Testis (tissue), 2 donors: ENCODE results near the gene KDELR3.

Experiments used
- POLR2A ChIP-seq: fragments of 450-650 bp; IDR thresholded peaks from one replicate; pipeline ENCODE4 v1.6.1; 2017; ENCODE audit warnings: antibody characterized with exemption, mild to moderate bottlenecking, moderate library complexity
- TF ChIP-seq, protein P1 (sequence below), 3 experiments: fragments of 450-650 bp in 2 of 3; fragments of 200-600 bp in 1 of 3; sonication (generic) in 1 of 3; IDR thresholded peaks; one replicate each; pipeline ENCODE4 v1.5.1; 2016 to 2019; ENCODE audit warnings: antibody characterized with exemption in 3 of 3, mild to moderate bottlenecking in 2 of 3, moderate library complexity in 1 of 3

DNA sequence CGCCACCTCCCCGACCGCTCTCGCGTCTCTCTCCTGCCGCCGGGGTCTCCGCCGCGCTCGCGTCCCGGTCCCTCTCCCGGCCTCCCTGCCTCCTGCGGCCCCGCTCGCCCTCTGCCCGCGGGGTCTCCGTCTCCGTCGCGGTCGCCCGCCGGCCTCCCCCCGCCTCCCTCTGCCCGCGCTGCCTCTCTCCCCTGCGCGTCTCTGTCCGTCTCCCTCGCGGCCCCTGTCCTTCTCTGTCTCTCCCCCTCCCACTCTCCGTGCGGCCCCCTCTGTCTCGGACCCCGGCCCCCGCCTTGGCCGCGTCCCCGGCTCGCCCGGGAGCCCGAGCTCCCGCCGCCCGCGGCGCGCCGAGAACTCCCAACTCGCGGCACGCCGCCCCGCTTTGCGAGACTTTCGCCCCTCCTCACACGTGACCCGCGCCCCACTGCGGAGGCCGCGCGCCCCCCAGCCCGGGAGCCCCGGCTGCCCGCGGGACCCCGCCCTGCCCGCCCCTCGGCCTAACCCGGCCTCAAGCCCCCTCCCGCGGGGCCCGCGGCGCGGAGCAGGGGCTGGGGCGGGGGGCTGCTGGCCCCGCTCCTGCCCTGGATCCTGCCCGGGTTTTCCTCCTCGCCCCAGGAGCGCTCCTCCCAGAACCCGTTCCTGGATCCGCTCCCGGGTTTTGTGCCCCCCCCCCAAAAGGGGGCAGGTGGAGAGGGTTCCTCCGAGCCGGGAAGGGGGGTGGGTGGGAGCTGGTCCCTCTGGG lies 12.2 kb upstream of the KDELR3 start:
- TF ChIP-seq, protein P1, sequence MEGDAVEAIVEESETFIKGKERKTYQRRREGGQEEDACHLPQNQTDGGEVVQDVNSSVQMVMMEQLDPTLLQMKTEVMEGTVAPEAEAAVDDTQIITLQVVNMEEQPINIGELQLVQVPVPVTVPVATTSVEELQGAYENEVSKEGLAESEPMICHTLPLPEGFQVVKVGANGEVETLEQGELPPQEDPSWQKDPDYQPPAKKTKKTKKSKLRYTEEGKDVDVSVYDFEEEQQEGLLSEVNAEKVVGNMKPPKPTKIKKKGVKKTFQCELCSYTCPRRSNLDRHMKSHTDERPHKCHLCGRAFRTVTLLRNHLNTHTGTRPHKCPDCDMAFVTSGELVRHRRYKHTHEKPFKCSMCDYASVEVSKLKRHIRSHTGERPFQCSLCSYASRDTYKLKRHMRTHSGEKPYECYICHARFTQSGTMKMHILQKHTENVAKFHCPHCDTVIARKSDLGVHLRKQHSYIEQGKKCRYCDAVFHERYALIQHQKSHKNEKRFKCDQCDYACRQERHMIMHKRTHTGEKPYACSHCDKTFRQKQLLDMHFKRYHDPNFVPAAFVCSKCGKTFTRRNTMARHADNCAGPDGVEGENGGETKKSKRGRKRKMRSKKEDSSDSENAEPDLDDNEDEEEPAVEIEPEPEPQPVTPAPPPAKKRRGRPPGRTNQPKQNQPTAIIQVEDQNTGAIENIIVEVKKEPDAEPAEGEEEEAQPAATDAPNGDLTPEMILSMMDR (IDR thresholded peaks at IDR 0.05) = no peak
- no peak for TF ChIP-seq POLR2A
